Smooth muscle cell (in vitro differentiated cells): Measurements from ENCODE around the gene RUBCN. TPM values are rescaled to one million over a fixed set of nuclear protein-coding genes. Genes with fewer than 3 reads are reported as not detected.

Source experiments
- DNase-seq: peaks from one replicate; lab custom pipeline; 2025; ENCODE audit not compliant: unreplicated experiment; lab: John Stamatoyannopoulos, UW
- H2AFZ ChIP-seq: fragments of 200-600 bp; sonication (generic); 2 replicates; pipeline ENCODE4 v1.6.0; 2016; ENCODE audit warnings: antibody characterized with exemption, low read depth, mild to moderate bottlenecking
- H3F3A ChIP-seq: fragments of 200-600 bp; sonication (generic); 2 replicates; pipeline ENCODE4 v1.6.0; 2017; ENCODE audit warnings: antibody characterized with exemption, low read depth
- H3K27ac ChIP-seq: fragments of 200-600 bp; sonication (generic); 2 replicates; pipeline ENCODE4 v1.5.1; 2016; ENCODE audit warnings: low read depth, mild to moderate bottlenecking
- H3K27me3 ChIP-seq: fragments of 200-600 bp; sonication (generic); 2 replicates; pipeline ENCODE4 v1.6.1; 2016; ENCODE audit warnings: low read depth, mild to moderate bottlenecking
- H3K36me3 ChIP-seq: fragments of 200-600 bp; sonication (generic); 2 replicates; pipeline ENCODE4 v1.5.1; 2016; ENCODE audit warnings: low read depth
- H3K4me1 ChIP-seq: fragments of 200-600 bp; sonication (generic); 2 replicates; pipeline ENCODE4 v1.5.1; 2016; ENCODE audit warnings: low read depth
- H3K4me2 ChIP-seq: fragments of 200-600 bp; sonication (generic); 2 replicates; pipeline ENCODE4 v1.6.0; 2016; ENCODE audit warnings: mild to moderate bottlenecking
- H3K4me3 ChIP-seq: fragments of 200-600 bp; sonication (generic); 2 replicates; pipeline ENCODE4 v1.5.1; 2016; ENCODE audit warnings: mild to moderate bottlenecking
- H3K79me2 ChIP-seq: fragments of 200-600 bp; sonication (generic); 2 replicates; pipeline ENCODE4 v1.6.0; 2016; ENCODE audit warnings: low read depth, mild to moderate bottlenecking
- H3K9ac ChIP-seq: fragments of 200-600 bp; sonication (generic); 2 replicates; pipeline ENCODE4 v1.6.0; 2016; ENCODE audit warnings: low read depth
- H3K9me3 ChIP-seq: fragments of 200-600 bp; sonication (generic); replicated peaks from 2 replicates; pipeline ENCODE4 v1.5.1; 2016; ENCODE audit warnings: low read depth
- H4K20me1 ChIP-seq: fragments of 200-600 bp; sonication (generic); 2 replicates; pipeline ENCODE4 v1.6.0; 2016; ENCODE audit warnings: low read depth
- WGBS: methylation state at CpG from one replicate; pipeline ENCODE4 v1.1.7; 2016; ENCODE audit warnings: low lambda C conversion rate; 5-methylcytosine and 5-hydroxymethylcytosine counted together
- polyA plus RNA-seq: library from polyadenylated mRNA; unstranded; fragments of >200 nt; fragmentation: Nextera tagmentation; extraction: Ambion mirVana; gene quantifications from 2 replicates; pipeline ENCODE4 v1.2.1, GENCODE V29; 2016
- total RNA-seq: library from RNA; depleted of rRNA; stranded (reverse); fragments of >200 nt; gene quantifications from 2 replicates; pipeline ENCODE4 v1.2.3, GENCODE V29; 2014
- TF ChIP-seq, protein P1 (sequence below): fragments of 200-600 bp; sonication (generic); IDR thresholded peaks from 2 replicates; pipeline ENCODE4 v1.5.1; 2017; ENCODE audit warnings: borderline replicate concordance, mild to moderate bottlenecking, antibody characterized with exemption; ENCODE audit not compliant: insufficient read depth, poor library complexity, severe bottlenecking

RUBCN gene
- total and polyA plus RNA-seq, 2 experiments from 2014 or later, result 7.5 to 8.3 TPM

DNA sequence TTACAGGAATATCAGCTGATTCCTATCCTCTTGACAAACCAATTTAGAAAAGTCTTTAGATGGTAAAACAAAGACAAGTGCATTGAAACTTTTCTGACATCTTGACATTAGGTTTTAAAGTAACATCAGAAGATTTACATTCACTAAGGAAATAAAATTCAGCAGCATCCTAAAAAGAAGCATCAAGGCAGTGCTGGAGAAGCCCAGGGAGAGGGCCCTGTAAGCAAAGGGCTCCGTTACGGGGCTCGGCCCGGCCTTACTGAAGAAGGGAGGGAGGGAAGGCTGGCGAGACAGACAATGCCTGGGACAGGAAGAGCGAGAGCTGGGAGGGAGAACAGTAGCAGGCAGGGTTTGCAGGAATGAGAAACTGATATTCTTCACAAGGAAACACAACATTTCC, 39.3 kb downstream of the RUBCN start:
- no peak overlapping the region for H2AFZ ChIP-seq
- 99% methylated on average over 6 of the region's 6 CpGs for WGBS
- H3K27ac ChIP-seq, result no peak overlapping the region
- peaks cover 6% of the 10 kb centered on the region for H3K36me3 ChIP-seq
- no peak overlapping the region for H3K4me2 ChIP-seq
- H3K9ac ChIP-seq, result no peak overlapping the region
- no peaks in the 10 kb centered on the region for H3K27me3 ChIP-seq
- peaks cover 13% of the 10 kb centered on the region for H3F3A ChIP-seq
- TF ChIP-seq, protein P1, sequence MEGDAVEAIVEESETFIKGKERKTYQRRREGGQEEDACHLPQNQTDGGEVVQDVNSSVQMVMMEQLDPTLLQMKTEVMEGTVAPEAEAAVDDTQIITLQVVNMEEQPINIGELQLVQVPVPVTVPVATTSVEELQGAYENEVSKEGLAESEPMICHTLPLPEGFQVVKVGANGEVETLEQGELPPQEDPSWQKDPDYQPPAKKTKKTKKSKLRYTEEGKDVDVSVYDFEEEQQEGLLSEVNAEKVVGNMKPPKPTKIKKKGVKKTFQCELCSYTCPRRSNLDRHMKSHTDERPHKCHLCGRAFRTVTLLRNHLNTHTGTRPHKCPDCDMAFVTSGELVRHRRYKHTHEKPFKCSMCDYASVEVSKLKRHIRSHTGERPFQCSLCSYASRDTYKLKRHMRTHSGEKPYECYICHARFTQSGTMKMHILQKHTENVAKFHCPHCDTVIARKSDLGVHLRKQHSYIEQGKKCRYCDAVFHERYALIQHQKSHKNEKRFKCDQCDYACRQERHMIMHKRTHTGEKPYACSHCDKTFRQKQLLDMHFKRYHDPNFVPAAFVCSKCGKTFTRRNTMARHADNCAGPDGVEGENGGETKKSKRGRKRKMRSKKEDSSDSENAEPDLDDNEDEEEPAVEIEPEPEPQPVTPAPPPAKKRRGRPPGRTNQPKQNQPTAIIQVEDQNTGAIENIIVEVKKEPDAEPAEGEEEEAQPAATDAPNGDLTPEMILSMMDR, result no peak
- no peak overlapping the region for H3K4me3 ChIP-seq
- no peaks in the 10 kb centered on the region for H3K9me3 ChIP-seq
- peaks cover 4% of the 10 kb centered on the region for H3K79me2 ChIP-seq
- DNase-seq, result no peak
- H4K20me1 ChIP-seq, result no peaks in the 10 kb centered on the region
- H3K4me1 ChIP-seq, result no peaks in the 10 kb centered on the region

DNA sequence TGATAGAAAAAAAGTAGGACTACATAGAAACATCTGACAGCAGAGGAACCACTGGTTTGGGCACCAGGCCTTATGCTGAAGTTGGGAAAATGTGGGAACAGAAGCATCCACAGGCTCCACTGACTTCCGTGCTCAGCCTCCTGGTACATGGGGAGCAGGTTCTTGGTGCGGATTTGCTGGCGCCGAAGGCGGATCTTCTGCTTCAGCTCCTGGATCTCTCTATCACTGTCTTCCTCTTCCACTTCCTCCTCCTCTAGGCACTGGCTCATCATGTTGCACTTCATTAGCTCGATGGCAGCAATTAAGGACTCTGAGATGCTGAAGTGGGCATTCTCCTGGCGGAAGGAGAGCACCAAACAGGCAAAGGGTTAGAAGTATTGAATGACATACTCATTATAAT, 42.5 kb downstream of the RUBCN start:
- no peak overlapping the region for H2AFZ ChIP-seq
- H3K27ac ChIP-seq, result no peak overlapping the region
- H3K4me2 ChIP-seq, result no peak overlapping the region
- no peak for DNase-seq
- H3K9ac ChIP-seq, result no peak overlapping the region
- H3K36me3 ChIP-seq, result peaks cover 6% of the 10 kb centered on the region
- WGBS, result 97% methylated on average over 7 of the region's 7 CpGs
- peaks cover 5% of the 10 kb centered on the region for H3F3A ChIP-seq
- H3K79me2 ChIP-seq, result peaks cover 4% of the 10 kb centered on the region
- H4K20me1 ChIP-seq, result no peaks in the 10 kb centered on the region
- TF ChIP-seq, protein P1, result no peak
- H3K27me3 ChIP-seq, result no peaks in the 10 kb centered on the region
- H3K4me1 ChIP-seq, result no peaks in the 10 kb centered on the region
- no peaks in the 10 kb centered on the region for H3K9me3 ChIP-seq
- no peak overlapping the region for H3K4me3 ChIP-seq

- H3K4me1 ChIP-seq, result no peaks in the 10 kb centered on the region
- no peaks in the 10 kb centered on the region for H3F3A ChIP-seq
- H3K4me3 ChIP-seq, result no peak overlapping the region
- no peak overlapping the region for H3K27ac ChIP-seq
- no peak overlapping the region for H3K4me2 ChIP-seq
- no peaks in the 10 kb centered on the region for H4K20me1 ChIP-seq
- H3K36me3 ChIP-seq, result no peaks in the 10 kb centered on the region
- TF ChIP-seq, protein P1, result no peak
- no peak overlapping the region for H3K9ac ChIP-seq
- H2AFZ ChIP-seq, result no peak overlapping the region
- no peaks in the 10 kb centered on the region for H3K79me2 ChIP-seq
- 89% methylated on average over 4 of the region's 4 CpGs for WGBS
- DNase-seq, result no peak
- H3K27me3 ChIP-seq, result no peaks in the 10 kb centered on the region
- H3K9me3 ChIP-seq, result no peaks in the 10 kb centered on the region
Observed at GRCh38 chr3:197692641-197693040, 44.1 kb downstream of the RUBCN start.

DNA sequence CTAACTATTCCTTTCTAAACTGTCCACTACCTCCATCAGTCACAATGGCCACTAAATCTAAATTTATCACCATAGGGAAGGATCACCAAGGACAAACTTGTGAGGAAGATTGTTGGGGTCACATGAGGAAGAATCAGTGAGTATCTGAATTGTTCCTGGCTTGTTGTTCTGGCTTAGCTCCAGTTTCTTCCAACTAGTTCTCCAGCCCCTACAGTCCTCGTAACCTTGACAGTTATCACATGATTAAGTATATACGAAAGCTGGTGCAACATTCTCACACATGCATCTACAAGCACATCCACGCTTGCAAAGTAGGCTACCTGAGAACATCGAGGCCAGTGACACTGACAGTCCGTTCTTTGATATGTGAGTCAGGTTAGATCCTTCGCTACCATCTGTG, 46.0 kb downstream of the RUBCN start:
- Histone ChIP-seq H3K79me2 (no peaks in the 10 kb centered on the region), H3K4me1 (no peaks in the 10 kb centered on the region), H2AFZ (no peak overlapping the region), H3K36me3 (no peaks in the 10 kb centered on the region), H4K20me1 (no peaks in the 10 kb centered on the region), H3K9me3 (no peaks in the 10 kb centered on the region), H3K27me3 (no peaks in the 10 kb centered on the region), H3K4me2 (no peak overlapping the region), H3F3A (no peaks in the 10 kb centered on the region), H3K9ac (no peak overlapping the region), H3K4me3 (no peak overlapping the region), H3K27ac (no peak overlapping the region)
- TF ChIP-seq, protein P1, result no peak
- WGBS, result over 99% methylated on average over 6 of the region's 6 CpGs
- DNase-seq, result no peak
